GM12873 (cell line): Measurements from ENCODE around the gene SNRNP25.

ENCODE experiments used
- CTCF ChIP-seq: IDR thresholded peaks from 2 replicates; pipeline ENCODE4 v1.5.1; 2012; ENCODE audit warnings: low read depth, mild to moderate bottlenecking, moderate library complexity, low read length, control low read depth; ENCODE audit not compliant: insufficient read depth; ENCODE audit errors: missing control alignments

The SNRNP25 gene

GRCh38 chr16:35678-36305 lies 17.8 kb upstream of the SNRNP25 start:
- no peak for TF ChIP-seq CTCF

- TF ChIP-seq CTCF, result no peak
Observed at GRCh38 chr16:36336-36984, 17.2 kb upstream of the SNRNP25 start.

GRCh38 chr16:37511-37910 lies 16.1 kb upstream of the SNRNP25 start:
- TF ChIP-seq CTCF, result no peak

- no peak for TF ChIP-seq CTCF
Observed at GRCh38 chr16:38941-39892, 14.4 kb upstream of the SNRNP25 start.

GRCh38 chr16:41439-42068 lies 12.1 kb upstream of the SNRNP25 start:
- TF ChIP-seq CTCF, result no peak

GRCh38 chr16:42069-42457 lies 11.6 kb upstream of the SNRNP25 start:
- TF ChIP-seq CTCF, result no peak
